Activated CD8-positive, alpha-beta memory T cell treated with anti-CD3 and anti-CD28 coated beads for 48 hours (primary cell): Measurements from ENCODE around the gene EML1.

ENCODE experiments used
- DNase-seq, 3 experiments: peaks; one replicate each; pipeline ENCODE4 v3.0.0-alpha.2; 2020; ENCODE audit warnings: low read depth in 2 of 3, low spot score in 2 of 3

The EML1 gene

GRCh38 chr14:99891900-99892299 is 98.7 kb downstream of the EML1 start:
- no peak for DNase-seq

- no peak for DNase-seq
These were observed 99.2 kb downstream of the EML1 start for GRCh38 chr14:99892406-99892805.

GRCh38 chr14:99896361-99896760 is 103.1 kb downstream of the EML1 start:
- no peak for DNase-seq

GRCh38 chr14:99899578-99900178 is 106.5 kb downstream of the EML1 start:
- no peak for DNase-seq

- no peak for DNase-seq
These were observed 109.7 kb downstream of the EML1 start for GRCh38 chr14:99902925-99903324.

- no peak for DNase-seq
These were observed 111.3 kb downstream of the EML1 start for GRCh38 chr14:99904506-99904905.

- no peak for DNase-seq
These were observed 111.9 kb downstream of the EML1 start for GRCh38 chr14:99905121-99905520.

GRCh38 chr14:99907761-99908652 is 114.8 kb downstream of the EML1 start:
- DNase-seq: no peak

GRCh38 chr14:99908653-99909250 is 115.5 kb downstream of the EML1 start:
- no peak for DNase-seq

- DNase-seq: no peak
These were observed 116.4 kb downstream of the EML1 start for GRCh38 chr14:99909513-99910064.

GRCh38 chr14:99910337-99911309 is 117.4 kb downstream of the EML1 start:
- no peak for DNase-seq

- DNase-seq: no peak
These were observed 122.3 kb downstream of the EML1 start for GRCh38 chr14:99915305-99916090.

GRCh38 chr14:99916091-99916383 is 122.8 kb downstream of the EML1 start:
- DNase-seq: no peak

GRCh38 chr14:99918781-99919180 is 125.6 kb downstream of the EML1 start:
- no peak for DNase-seq

GRCh38 chr14:99921425-99921824 is 128.2 kb downstream of the EML1 start:
- no peak for DNase-seq

GRCh38 chr14:99924379-99924778 is 131.2 kb downstream of the EML1 start:
- DNase-seq: no peak

GRCh38 chr14:99925471-99925870 is 132.3 kb downstream of the EML1 start:
- DNase-seq: no peak

- no peak for DNase-seq
These were observed 135.8 kb downstream of the EML1 start for GRCh38 chr14:99928963-99929362.

GRCh38 chr14:99929601-99930000 is 136.4 kb downstream of the EML1 start:
- DNase-seq: no peak
